Retinal pigment epithelial cell (primary cell): ENCODE measurements around the gene RAB7B.
"Not testable (repeated sequence)": the region's sequence is repeated elsewhere in the genome, so short reads cannot be mapped to it uniquely, and the experiment has no call there.

Experiments used
- DNase-seq: peaks from one replicate; pipeline ENCODE4 v3.0.0-alpha.2; 2010; ENCODE audit warnings: low read depth
- H3K4me3 ChIP-seq: 2 replicates; pipeline ENCODE4 v1.5.1; 2011; ENCODE audit warnings: mild to moderate bottlenecking, low read length, control low read depth, moderate library complexity
- CTCF ChIP-seq: conservative IDR thresholded peaks from 2 replicates; pipeline ENCODE4 v1.5.1; 2011; ENCODE audit warnings: low read depth, low read length, control low read depth, inconsistent platforms

Gene RAB7B

DNA sequence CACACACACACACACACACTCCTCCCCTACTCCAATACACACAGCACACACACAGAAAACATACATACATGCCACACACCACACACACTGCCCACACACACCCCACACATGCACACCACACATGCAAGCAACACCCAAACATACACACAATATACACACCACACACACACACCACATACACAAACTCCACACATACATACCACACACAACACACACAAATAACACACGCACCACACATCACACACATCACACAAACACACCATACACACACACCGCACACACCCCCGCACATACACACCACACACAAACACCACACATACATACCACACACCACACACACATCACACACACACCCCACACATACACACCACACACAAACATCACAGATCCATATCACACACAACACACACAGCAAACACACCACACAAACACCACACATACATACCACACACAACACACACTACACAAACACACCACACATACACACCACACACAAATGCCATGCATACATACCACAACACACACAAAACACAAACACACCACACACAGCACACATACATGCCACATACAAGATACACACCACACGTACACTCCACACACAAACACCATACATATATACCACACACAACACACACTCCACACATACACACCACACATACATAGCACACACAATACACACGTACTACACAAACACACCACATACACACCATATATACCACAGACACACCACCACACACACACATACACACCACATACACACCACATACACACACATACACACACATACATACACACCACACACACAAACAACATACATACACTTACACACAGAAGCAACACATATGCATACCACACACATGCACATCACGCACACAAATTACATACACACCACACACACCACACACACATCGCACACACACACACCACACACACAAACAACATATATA lies 932 bp upstream of the RAB7B start:
- no peak overlapping the region for H3K4me3 ChIP-seq
- no peak for DNase-seq
- no peak for TF ChIP-seq CTCF

- no peak overlapping the region for H3K4me3 ChIP-seq
- TF ChIP-seq CTCF = no peak
- no peak for DNase-seq
Measured at GRCh38 chr1:206002160-206002559, 1.0 kb downstream of the RAB7B start.

GRCh38 chr1:206001476-206001888 lies 1.7 kb downstream of the RAB7B start:
- peak; percentile 9 for TF ChIP-seq CTCF
- no peak overlapping the region for H3K4me3 ChIP-seq
- peak; percentile 79 for DNase-seq

- H3K4me3 ChIP-seq = no peak overlapping the region
- DNase-seq = no peak
- TF ChIP-seq CTCF = no peak
Measured at GRCh38 chr1:206000641-206001339, 2.4 kb downstream of the RAB7B start.

- DNase-seq = no peak
- no peak overlapping the region for H3K4me3 ChIP-seq
- TF ChIP-seq CTCF = no peak
Measured at GRCh38 chr1:205998457-205999241, 4.5 kb downstream of the RAB7B start.

DNA sequence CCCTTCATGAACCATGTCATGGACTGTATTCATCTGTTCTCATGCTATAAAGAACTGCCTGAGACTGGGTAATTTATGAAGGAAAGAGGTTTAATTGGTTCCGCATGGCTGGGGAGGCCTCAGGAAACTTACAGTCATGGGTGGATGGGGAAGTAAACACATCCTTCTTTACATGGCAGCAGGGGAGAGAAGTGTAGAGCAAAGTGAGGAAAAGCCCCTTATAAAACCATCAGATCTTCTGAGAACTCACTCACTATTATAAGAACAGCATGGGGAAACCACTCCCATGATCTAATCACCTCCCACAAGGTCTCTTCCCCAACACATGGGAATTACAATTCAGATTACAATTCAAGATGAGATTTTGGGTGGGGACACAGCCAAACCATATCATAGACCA lies 6.6 kb downstream of the RAB7B start:
- not testable (repeated sequence) for DNase-seq, H3K4me3 ChIP-seq

DNA sequence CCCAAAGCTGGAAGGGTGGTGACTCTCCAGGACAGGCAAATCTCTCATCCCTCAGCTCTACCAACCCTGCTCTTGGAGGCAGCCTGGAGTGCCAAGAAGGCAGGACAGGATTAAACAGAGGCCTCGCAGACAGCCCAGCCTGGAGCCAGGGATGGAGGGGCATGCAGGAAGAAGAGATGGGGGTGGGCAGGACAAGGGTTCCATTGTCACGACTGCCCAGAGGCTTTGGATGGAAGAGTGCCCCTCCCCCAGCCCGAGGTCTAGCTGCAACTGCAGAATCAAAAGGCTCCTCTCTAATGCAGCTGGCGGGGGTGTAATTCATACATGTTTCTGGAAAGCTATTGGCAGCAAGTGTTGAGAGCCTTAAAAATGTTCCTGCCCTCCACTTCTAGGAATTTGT lies 8.8 kb downstream of the RAB7B start:
- no peak for DNase-seq
- no peak for TF ChIP-seq CTCF
- no peak overlapping the region for H3K4me3 ChIP-seq
